Ovary (tissue), 9 donors: Measurements from ENCODE around the gene PALMD. TPM values are rescaled to one million over a fixed set of nuclear protein-coding genes. Genes with fewer than 3 reads are reported as not detected.
A peak's percentile ranks its signal among the peaks of the same experiment; 100 is the strongest.

ENCODE experiments used
- DNase-seq, 5 donors: peaks; one replicate each; pipeline ENCODE4 v3.0.0-alpha.2; 2019 to 2020
- H3K27ac ChIP-seq, 2 donors: fragments of 200-600 bp; one replicate each; pipeline versions ENCODE4 v1.5.1 to v1.8.0; 2019 to 2022
- H3K27me3 ChIP-seq: fragments of 200-600 bp; one replicate; pipeline ENCODE4 v1.8.0; 2022
- H3K36me3 ChIP-seq: fragments of 200-600 bp; sonication (generic); one replicate; pipeline ENCODE4 v1.5.1; 2019
- H3K4me1 ChIP-seq: one replicate; pipeline ENCODE4 v1.8.1; 2013; ENCODE audit warnings: mild to moderate bottlenecking, moderate library complexity; ENCODE audit not compliant: insufficient read depth
- H3K4me3 ChIP-seq: fragments of 200-600 bp; sonication (generic); one replicate; pipeline ENCODE4 v1.5.1; 2017
- H3K9me3 ChIP-seq, 2 donors: fragments of 200-600 bp in 1 of 2; sonication (generic) in 1 of 2; one replicate each; pipeline versions ENCODE4 v1.5.1 to v1.8.1; 2013 to 2019; ENCODE audit warnings: mild to moderate bottlenecking in 1 of 2, moderate library complexity in 1 of 2
- EP300 ChIP-seq: sonication (generic); formaldehyde crosslinking; IDR thresholded peaks from one replicate; pipeline ENCODE4 v1.6.1; 2017; ENCODE audit warnings: antibody characterized with exemption
- POLR2A ChIP-seq: fragments of 450-650 bp; IDR thresholded peaks from one replicate; pipeline ENCODE4 v1.6.1; 2017; ENCODE audit warnings: antibody characterized with exemption, mild to moderate bottlenecking, moderate library complexity
- WGBS, 3 donors: extraction: QIAGEN DNeasy Blood & Tissue Kit in 1 of 3; methylation state at CpG; one replicate each; pipeline versions ENCODE4 v1.1.5 to v1.1.7; 2013 to 2017; 5-methylcytosine and 5-hydroxymethylcytosine counted together
- intact Hi-C, 4 donors: fragments of 100-400 bp; cut with DNase I; formaldehyde crosslinking; loops; one replicate each; pipeline versions ENCODE4 v1.11.0 to v1.15.1; 2022 to 2023
- polyA plus RNA-seq, 2 donors: library from polyadenylated mRNA; stranded (reverse); fragments of 200-250 nt in 1 of 2; fragments of 350-450 nt in 1 of 2; fragmentation: Illumina TruSeq in 1 of 2; extraction: RNeasy Lipid Tissue Mini Kit (QIAGEN cat#74804) in 1 of 2; gene quantifications; one replicate each; pipeline ENCODE4 v1.2.3, GENCODE V29; 2013 to 2014
- total RNA-seq, 7 donors: library from RNA; depleted of rRNA in 2 of 7; stranded (reverse); fragments of >200 nt in 2 of 7; fragmentation: NEBNext Ultra II Directional in 3 of 7; extraction: Animal tissue kit (Norgen Biotek cat#: 25700) in 3 of 7; gene quantifications; one replicate each; pipeline versions ENCODE4 v1.1.0 to v1.2.4, GENCODE V29; 2016 to 2023
- TF ChIP-seq, protein P1 (sequence below), 3 donors: fragments of 450-650 bp in 2 of 3; fragments of 200-600 bp in 1 of 3; IDR thresholded peaks; one replicate each; pipeline versions ENCODE4 v1.5.1 to v1.8.0; 2016 to 2022; ENCODE audit warnings: antibody characterized with exemption in 3 of 3, mild to moderate bottlenecking in 1 of 3
- donor health status: DM: no; HTN: no; CAD: no; lungs with moderate emphysema.
- donor health status: DM: no; HTN: no; CAD: no.
- donor health status: Bipolar disorder and iron deficiency.
- donor health status: DM: yes; HTN: yes; CAD: no.
- donor health status: DM: no; HTN: no; CAD: no.
- donor health status: DM: yes; HTN: yes; CAD: no.

Gene PALMD
- total and polyA plus RNA-seq, 9 donors, result 18.0 to 43.7 (median 30.2) TPM

DNA sequence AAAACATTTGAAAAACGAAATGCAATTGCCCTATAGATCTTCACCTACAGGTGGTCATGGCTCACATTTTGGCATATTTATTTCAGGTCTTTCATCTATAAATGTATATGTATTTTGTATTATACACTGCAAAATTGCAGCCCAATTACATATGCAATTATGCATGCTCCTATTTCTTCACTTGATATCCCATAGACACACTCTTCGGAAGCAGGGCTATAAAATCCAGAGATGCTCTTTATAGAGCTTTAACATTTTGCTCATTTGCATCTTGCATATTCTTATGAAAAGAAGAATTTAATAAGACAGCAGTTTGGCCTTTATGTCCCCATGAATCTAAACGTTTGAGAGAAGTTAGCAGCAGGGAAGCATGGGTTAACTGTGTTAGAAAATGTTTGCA, 44.7 kb upstream of the PALMD start:
- intact Hi-C loops, result loop anchor here in 1 of 4 donors (5.0 kb wide), 1 partner anchor 46 kb away; the partner anchor contains the start of gene PALMD
- no peaks in the 10 kb centered on the region for H3K27me3 ChIP-seq
- no peak for DNase-seq
- TF ChIP-seq EP300 (no peak), POLR2A (no peak)
- TF ChIP-seq, protein P1, sequence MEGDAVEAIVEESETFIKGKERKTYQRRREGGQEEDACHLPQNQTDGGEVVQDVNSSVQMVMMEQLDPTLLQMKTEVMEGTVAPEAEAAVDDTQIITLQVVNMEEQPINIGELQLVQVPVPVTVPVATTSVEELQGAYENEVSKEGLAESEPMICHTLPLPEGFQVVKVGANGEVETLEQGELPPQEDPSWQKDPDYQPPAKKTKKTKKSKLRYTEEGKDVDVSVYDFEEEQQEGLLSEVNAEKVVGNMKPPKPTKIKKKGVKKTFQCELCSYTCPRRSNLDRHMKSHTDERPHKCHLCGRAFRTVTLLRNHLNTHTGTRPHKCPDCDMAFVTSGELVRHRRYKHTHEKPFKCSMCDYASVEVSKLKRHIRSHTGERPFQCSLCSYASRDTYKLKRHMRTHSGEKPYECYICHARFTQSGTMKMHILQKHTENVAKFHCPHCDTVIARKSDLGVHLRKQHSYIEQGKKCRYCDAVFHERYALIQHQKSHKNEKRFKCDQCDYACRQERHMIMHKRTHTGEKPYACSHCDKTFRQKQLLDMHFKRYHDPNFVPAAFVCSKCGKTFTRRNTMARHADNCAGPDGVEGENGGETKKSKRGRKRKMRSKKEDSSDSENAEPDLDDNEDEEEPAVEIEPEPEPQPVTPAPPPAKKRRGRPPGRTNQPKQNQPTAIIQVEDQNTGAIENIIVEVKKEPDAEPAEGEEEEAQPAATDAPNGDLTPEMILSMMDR (IDR thresholded peaks at IDR 0.05), result no peak
- H3K9me3 ChIP-seq, result no peaks in the 10 kb centered on the region
- H3K27ac ChIP-seq, result no peak overlapping the region
- WGBS, 3 donors, result 44 to 51% (median 46%) methylated on average over 3 of the region's 3 CpGs
- H3K4me3 ChIP-seq, result no peak overlapping the region
- H3K4me1 ChIP-seq, result peaks cover 9% of the 10 kb centered on the region
- H3K36me3 ChIP-seq, result no peaks in the 10 kb centered on the region

DNA sequence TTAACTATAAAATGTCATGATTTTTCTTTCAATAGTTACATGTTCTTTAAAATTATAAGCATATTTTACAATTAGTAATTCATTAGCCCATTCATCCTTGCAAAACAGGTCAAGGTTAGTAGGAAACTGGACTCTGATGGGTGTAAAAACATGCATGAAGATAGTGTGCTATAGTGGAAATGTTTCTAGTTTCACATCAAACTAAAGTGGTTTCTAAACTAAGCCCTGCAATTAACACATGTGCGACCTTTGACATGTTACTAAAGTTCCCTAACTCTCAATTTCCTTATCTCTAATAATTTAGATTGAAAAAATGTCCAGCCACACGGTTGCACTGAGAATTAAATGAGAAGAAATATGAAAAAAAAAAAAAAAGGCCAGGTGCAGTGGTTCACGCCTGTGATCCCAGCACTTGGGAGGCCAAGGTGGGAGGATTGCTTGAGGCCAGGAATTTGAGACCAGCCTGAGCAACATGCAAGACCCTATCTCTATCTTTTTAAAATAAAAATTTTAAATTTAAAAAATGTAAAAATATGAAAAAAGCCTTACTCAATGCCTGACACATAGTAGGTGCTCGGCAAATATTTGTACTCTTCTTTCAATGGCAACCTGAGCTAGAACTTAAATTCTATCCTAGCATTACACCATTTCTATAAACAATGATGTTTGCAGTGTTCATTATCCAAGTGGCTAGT, 44.1 kb upstream of the PALMD start:
- Histone ChIP-seq H3K36me3 (no peaks in the 10 kb centered on the region), H3K4me1 (peaks cover 9% of the 10 kb centered on the region), H3K27ac (no peak overlapping the region), H3K4me3 (no peak overlapping the region), H3K9me3 (no peaks in the 10 kb centered on the region), H3K27me3 (no peaks in the 10 kb centered on the region)
- TF ChIP-seq POLR2A (no peak), EP300 (no peak)
- TF ChIP-seq, protein P1 (IDR thresholded peaks at IDR 0.05), result no peak
- intact Hi-C loops, result loop anchor here in 1 of 4 donors (5.0 kb wide), 1 partner anchor 45 kb away; the partner anchor contains the start of gene PALMD
- WGBS, 3 donors, result 82% methylated on average over 4 of the region's 4 CpGs
- no peak for DNase-seq

DNA sequence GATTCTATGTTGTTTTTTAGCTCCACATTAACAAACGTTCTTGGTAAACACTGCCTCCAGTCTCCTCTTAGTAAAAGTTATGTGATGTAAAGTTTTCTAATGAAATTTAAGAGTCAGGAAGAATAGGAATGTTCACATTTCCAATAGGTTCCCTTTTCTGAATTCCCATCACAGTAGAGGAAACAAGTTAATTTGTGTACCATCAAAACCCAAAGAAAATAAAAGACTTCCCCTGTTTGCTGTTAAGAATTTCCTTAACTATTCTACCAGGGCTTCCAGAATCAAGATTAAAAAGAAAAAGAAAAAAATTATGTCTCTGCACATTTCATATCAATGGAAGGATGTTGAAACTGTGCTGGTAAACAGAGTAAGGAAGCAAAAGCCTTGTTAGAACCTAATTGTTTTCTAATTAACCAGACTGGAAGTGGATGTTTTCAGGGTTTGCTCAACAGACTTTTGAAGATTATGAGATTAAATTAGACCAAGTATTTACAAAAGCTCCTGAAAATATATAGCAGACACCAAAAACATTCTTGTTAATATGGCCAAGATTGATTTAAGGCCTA, 43.4 kb upstream of the PALMD start:
- H3K27me3 ChIP-seq, result no peaks in the 10 kb centered on the region
- H3K9me3 ChIP-seq, result no peaks in the 10 kb centered on the region
- H3K4me3 ChIP-seq, result no peak overlapping the region
- intact Hi-C loops, result loop anchor here in 1 of 4 donors (5.0 kb wide), 1 partner anchor 45 kb away; the partner anchor contains the start of gene PALMD
- no peak overlapping the region for H3K27ac ChIP-seq
- peaks cover 9% of the 10 kb centered on the region for H3K4me1 ChIP-seq
- TF ChIP-seq, protein P1 (IDR thresholded peaks at IDR 0.05), result no peak
- no peak for TF ChIP-seq EP300
- no peak for TF ChIP-seq POLR2A
- H3K36me3 ChIP-seq, result no peaks in the 10 kb centered on the region
- DNase-seq, result no peak
- WGBS, 3 donors, result 36 to 45% (median 38%) methylated on average over 1 of the region's 1 CpG

DNA sequence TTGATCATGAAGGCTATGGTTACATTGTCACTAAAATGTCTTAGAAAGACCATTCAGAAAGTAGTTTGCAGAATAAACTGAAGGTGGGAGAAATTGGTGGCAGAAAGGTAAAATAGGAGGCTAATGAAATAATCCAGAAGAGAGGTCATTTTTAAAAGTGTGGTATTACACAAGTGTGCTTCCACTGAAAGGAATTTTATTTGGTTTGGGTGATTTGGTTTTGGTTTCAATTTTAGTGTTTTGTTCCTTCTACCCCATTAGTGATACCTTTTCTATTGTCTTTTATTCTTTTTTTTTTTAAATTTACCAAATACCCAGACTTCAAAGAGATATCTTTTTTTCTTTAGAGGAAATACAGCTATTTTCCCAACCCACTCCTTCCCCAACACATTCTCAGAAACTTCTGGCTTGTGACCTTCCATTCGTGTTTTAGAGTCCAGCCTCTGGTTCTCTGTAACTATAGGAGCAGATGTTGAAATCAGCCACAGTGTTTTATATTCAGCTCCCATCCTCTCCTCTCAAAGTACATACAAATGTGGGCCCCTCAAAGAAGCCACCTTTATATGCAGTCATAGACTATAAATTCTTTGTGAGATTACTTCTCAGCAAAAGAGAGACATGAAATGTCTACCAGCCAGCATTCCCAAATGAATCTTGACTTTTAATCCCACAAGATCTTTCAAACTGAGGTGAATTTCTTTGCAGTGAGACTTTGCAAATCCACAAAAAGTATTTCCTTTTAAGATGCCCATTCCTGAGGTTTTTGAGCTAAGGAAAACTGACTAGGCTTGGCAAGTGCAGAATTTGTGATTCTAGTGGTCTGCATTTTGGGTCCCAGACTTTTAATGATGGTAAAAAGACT, 42.0 kb upstream of the PALMD start:
- intact Hi-C loops, result loop anchor here in 1 of 4 donors (5.0 kb wide), 1 partner anchor 43 kb away; the partner anchor contains the start of gene PALMD
- H3K4me3 ChIP-seq, result no peak overlapping the region

More for the DNA sequence above, 42.0 kb upstream of the PALMD start:
- Histone ChIP-seq H3K9me3 (no peaks in the 10 kb centered on the region), H3K36me3 (no peaks in the 10 kb centered on the region), H3K27me3 (no peaks in the 10 kb centered on the region), H3K4me1 (peaks cover 9% of the 10 kb centered on the region), H3K27ac (peak overlapping the region in 1 of 2 donors; percentile 26)
- WGBS, 3 donors, result 28 to 40% (median 37%) methylated on average over 1 of the region's 1 CpG
- no peak for TF ChIP-seq EP300
- TF ChIP-seq POLR2A, result no peak
- TF ChIP-seq, protein P1 (IDR thresholded peaks at IDR 0.05), result no peak
- no peak for DNase-seq
